Upper lobe of right lung (tissue), 1 donor: ENCODE measurements around the gene TMEM106B. TPM values are rescaled to one million over a fixed set of nuclear protein-coding genes. Genes with fewer than 3 reads are reported as not detected.

Experiments used
- ATAC-seq: fragments of 200-7000 bp; cut with Tn5 transposase; one replicate; pipeline ENCODE4 v1.9.1; 2020; ENCODE audit warnings: mild to moderate bottlenecking, moderate library complexity
- DNase-seq: peaks from one replicate; pipeline ENCODE4 v3.0.0-alpha.2; 2020
- H3K27ac ChIP-seq: fragments of 200-600 bp; one replicate; pipeline ENCODE4 v1.8.0; 2022
- H3K27me3 ChIP-seq: fragments of 200-600 bp; one replicate; pipeline ENCODE4 v1.8.0; 2022; ENCODE audit warnings: mild to moderate bottlenecking
- H3K36me3 ChIP-seq: fragments of 200-600 bp; one replicate; pipeline ENCODE4 v1.8.0; 2022
- H3K4me1 ChIP-seq: fragments of 200-600 bp; one replicate; pipeline ENCODE4 v1.8.0; 2022
- H3K4me3 ChIP-seq: fragments of 200-600 bp; one replicate; pipeline ENCODE4 v1.8.0; 2022; ENCODE audit warnings: mild to moderate bottlenecking
- H3K9me3 ChIP-seq: fragments of 200-600 bp; one replicate; pipeline ENCODE4 v1.8.0; 2022
- intact Hi-C: fragments of 100-400 bp; cut with DNase I; formaldehyde crosslinking; loops from one replicate; pipeline ENCODE4 v1.11.0; 2022
- total RNA-seq: library from RNA; stranded (reverse); fragmentation: NEBNext Ultra II Directional; extraction: Animal tissue kit (Norgen Biotek cat#: 25700); gene quantifications from one replicate; pipeline ENCODE4 v1.2.1, GENCODE V29; 2021
- TF ChIP-seq, protein P1 (sequence below): fragments of 200-600 bp; IDR thresholded peaks from one replicate; pipeline ENCODE4 v1.8.0; 2022; ENCODE audit warnings: antibody characterized with exemption
- donor health status: DM: no; HTN: yes; CAD: no; lungs with severe emphysema.

TMEM106B gene
- total RNA-seq, 1 donor from 2014 or later = 37.5 TPM

GRCh38 chr7:12178317-12178716 is 32.8 kb upstream of the TMEM106B start:
- no peak for ATAC-seq
- TF ChIP-seq, protein P1, sequence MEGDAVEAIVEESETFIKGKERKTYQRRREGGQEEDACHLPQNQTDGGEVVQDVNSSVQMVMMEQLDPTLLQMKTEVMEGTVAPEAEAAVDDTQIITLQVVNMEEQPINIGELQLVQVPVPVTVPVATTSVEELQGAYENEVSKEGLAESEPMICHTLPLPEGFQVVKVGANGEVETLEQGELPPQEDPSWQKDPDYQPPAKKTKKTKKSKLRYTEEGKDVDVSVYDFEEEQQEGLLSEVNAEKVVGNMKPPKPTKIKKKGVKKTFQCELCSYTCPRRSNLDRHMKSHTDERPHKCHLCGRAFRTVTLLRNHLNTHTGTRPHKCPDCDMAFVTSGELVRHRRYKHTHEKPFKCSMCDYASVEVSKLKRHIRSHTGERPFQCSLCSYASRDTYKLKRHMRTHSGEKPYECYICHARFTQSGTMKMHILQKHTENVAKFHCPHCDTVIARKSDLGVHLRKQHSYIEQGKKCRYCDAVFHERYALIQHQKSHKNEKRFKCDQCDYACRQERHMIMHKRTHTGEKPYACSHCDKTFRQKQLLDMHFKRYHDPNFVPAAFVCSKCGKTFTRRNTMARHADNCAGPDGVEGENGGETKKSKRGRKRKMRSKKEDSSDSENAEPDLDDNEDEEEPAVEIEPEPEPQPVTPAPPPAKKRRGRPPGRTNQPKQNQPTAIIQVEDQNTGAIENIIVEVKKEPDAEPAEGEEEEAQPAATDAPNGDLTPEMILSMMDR = no peak
- Histone ChIP-seq H3K27ac (no peak overlapping the region), H3K36me3 (no peaks in the 10 kb centered on the region), H3K4me1 (no peaks in the 10 kb centered on the region), H3K27me3 (no peaks in the 10 kb centered on the region), H3K9me3 (no peaks in the 10 kb centered on the region), H3K4me3 (no peak overlapping the region)
- intact Hi-C loops = no loop called here
- DNase-seq = no peak

DNA sequence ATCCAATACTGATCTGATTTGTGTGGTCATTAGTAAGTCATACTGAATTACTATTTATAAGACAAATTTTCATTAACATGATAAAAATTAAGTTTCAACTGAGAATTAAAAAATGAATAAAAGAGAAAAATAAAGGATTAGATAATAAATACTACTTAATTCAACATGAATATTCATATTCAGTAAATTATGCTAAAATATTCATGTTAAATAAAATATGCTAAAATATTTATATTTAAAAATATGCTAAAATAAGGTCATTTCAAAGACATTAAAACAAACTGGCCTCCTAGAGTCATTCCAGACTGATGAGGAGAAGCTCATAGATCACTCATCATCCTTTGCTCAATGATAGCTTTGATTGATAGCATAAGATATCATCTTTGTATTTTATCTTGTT is 16.7 kb upstream of the TMEM106B start:
- H3K36me3 ChIP-seq = no peaks in the 10 kb centered on the region
- intact Hi-C loops = no loop called here
- H3K4me1 ChIP-seq = no peaks in the 10 kb centered on the region
- no peak overlapping the region for H3K27ac ChIP-seq
- TF ChIP-seq, protein P1 = no peak
- H3K9me3 ChIP-seq = no peaks in the 10 kb centered on the region
- H3K27me3 ChIP-seq = no peaks in the 10 kb centered on the region
- ATAC-seq (no peak), DNase-seq (no peak)
- H3K4me3 ChIP-seq = no peak overlapping the region

- ATAC-seq (no peak), DNase-seq (no peak)
- H3K36me3 ChIP-seq = no peaks in the 10 kb centered on the region
- H3K27me3 ChIP-seq = no peaks in the 10 kb centered on the region
- no peak overlapping the region for H3K27ac ChIP-seq
- intact Hi-C loops = no loop called here
- H3K4me1 ChIP-seq = no peaks in the 10 kb centered on the region
- TF ChIP-seq, protein P1 = no peak
- no peaks in the 10 kb centered on the region for H3K9me3 ChIP-seq
- H3K4me3 ChIP-seq = no peak overlapping the region
Observed at GRCh38 chr7:12196386-12196785, 14.7 kb upstream of the TMEM106B start.

DNA sequence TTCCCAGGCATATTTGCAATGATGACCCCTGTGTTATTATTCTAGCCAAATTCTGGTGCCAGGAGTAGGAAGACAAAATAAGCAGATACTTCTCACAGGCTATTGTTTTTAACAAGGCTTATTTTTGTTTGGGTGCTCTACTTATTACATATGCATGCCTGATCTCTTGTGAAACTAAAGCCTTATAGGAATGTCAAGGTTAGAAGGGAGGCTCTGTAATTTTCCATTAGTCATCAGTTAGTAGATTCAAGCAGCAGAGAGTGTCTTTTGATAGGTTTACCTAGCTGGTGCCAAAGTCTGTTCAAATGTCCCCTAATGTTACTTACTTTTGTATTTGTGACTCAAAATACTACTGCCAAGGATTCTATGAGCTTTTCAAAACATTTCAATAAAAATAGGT is 11.7 kb upstream of the TMEM106B start:
- H3K4me3 ChIP-seq = no peak overlapping the region
- H3K4me1 ChIP-seq = no peaks in the 10 kb centered on the region
- DNase-seq = no peak
- TF ChIP-seq, protein P1 = no peak
- H3K27me3 ChIP-seq = no peaks in the 10 kb centered on the region
- H3K9me3 ChIP-seq = no peaks in the 10 kb centered on the region
- no peaks in the 10 kb centered on the region for H3K36me3 ChIP-seq
- no peak overlapping the region for H3K27ac ChIP-seq
- intact Hi-C loops = no loop called here
- no peak for ATAC-seq

- Histone ChIP-seq H3K36me3 (no peaks in the 10 kb centered on the region), H3K4me1 (peaks cover 2% of the 10 kb centered on the region), H3K27me3 (no peaks in the 10 kb centered on the region), H3K9me3 (no peaks in the 10 kb centered on the region), H3K4me3 (no peak overlapping the region), H3K27ac (no peak overlapping the region)
- DNase-seq (no peak), ATAC-seq (no peak)
- intact Hi-C loops = no loop called here
- TF ChIP-seq, protein P1 = no peak
Observed at GRCh38 chr7:12207046-12207445, 4.0 kb upstream of the TMEM106B start.

DNA sequence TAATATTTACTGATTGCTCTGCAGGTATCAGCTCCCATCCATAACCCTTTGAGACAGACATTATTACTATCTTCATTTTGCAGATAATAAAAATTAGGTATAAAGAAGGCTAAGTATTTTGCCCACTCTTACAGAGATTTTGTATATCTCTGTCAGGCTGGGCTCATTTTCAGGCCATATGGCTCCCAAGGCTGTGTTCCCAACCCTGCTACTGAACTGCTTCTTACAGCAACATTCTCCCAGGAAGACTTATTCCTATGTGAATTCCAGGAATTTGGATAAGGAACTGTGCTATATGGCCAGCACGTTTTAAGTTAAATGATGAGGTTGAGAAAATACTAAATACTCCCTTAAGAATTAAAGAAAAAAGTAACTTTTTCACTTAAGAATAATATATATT is 1.9 kb upstream of the TMEM106B start:
- ATAC-seq (no peak), DNase-seq (no peak)
- Histone ChIP-seq H3K4me3 (no peak overlapping the region), H3K9me3 (no peaks in the 10 kb centered on the region), H3K27ac (no peak overlapping the region), H3K36me3 (no peaks in the 10 kb centered on the region), H3K4me1 (peaks cover 11% of the 10 kb centered on the region), H3K27me3 (no peaks in the 10 kb centered on the region)
- intact Hi-C loops = no loop called here
- TF ChIP-seq, protein P1 = no peak
